GM19025 (cell line): ENCODE measurements around the gene DUSP15.
"Not testable (repeated sequence)": the region's sequence is repeated elsewhere in the genome, so short reads cannot be mapped to it uniquely, and the experiment has no call there.

Experiments
- ATAC-seq: cut with Tn5 transposase; IDR thresholded peaks from one replicate; pipeline ENCODE4 v1.9.1; 2021; ENCODE audit warnings: mild to moderate bottlenecking, low read depth, moderate library complexity; ENCODE audit not compliant: unreplicated experiment

Gene DUSP15, protein sequence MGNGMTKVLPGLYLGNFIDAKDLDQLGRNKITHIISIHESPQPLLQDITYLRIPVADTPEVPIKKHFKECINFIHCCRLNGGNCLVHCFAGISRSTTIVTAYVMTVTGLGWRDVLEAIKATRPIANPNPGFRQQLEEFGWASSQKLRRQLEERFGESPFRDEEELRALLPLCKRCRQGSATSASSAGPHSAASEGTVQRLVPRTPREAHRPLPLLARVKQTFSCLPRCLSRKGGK

DNA sequence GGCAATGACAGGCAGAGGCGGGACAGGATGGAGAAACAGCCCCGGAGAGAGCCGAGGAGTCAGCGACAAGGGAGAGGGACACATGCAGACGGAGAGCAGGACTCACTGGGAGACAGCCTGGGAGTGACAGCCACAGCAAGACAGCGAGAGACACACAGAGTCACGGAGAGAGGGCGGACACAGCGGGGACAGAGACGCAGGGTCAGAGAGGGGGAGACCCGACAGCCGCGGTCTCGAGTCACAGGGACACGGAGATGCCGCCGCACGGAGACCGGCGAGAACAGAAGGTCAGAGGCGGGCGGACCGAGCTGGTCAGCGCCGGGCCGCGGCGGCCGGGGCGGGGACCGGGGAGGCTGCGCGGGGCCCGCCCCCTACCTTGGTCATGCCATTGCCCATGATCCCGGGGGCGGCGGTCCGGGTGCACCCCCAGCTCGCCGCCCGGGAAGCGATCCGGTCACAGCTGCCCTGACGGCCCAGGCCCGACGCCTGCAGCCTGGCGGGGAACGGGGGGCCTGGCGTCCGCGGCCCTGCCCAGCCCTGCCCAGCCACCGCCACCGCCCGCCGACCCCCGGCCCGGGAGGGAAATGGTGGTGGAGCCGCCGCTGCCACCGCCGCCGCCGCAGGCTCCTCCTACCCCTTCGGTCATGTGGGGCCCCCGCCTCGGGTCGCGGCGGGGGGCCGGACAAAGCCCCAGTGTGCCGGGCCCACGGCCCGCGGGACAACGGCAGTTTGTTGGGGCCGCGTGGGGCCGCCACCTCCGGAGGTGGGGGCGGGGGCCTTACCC, at the start of gene DUSP15, which contains the start of gene TTLL9:
DUSP15 (minus strand) TSS at position 586 of the 784 bp plus-strand sequence; CDS start at position 396, 190 bp downstream.
TTLL9 (plus strand) TSS at position 693 of the 784 bp plus-strand sequence. CDS start 493 bp downstream, outside the sequence.
- no peak for ATAC-seq

DNA sequence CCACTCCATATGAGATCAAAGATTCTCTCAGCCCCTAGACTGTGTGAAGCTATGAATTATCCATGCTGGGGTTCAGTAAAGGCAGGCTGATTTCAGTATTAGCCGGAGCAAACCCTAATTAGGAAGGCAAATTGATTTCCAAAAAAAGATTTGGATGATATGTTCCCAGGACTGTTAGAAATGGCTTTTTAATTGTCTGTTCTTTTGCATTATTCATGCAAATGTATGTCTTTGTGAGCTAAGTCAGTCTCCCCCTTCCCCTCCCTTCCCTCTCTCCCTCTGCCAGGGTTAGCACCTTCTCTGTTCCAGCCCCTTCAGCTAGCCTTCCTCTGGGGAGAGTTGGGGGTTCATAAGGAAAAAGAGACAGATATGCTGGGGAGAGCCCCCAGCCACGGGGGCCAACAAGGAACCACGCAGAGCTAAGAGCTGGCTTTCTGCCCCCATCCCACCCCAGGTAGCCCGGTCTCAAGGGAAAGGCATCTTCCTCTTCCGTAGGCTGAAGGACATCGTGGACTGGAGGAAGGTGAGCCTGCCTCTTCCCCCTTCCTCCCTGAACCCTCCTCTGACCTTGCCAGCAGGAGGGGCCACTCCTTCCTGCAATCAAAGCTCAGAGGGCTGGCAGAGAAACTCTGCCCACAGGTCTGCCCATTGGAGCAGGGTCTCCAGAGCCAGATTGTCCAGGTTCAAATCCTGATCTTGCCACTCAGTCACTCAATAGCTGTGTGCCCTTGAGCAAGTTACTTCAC, 49.3 kb upstream of the DUSP15 start:
- no peak for ATAC-seq

- ATAC-seq: no peak
Measured at GRCh38 chr20:31918466-31919105, 48.3 kb upstream of the DUSP15 start.

DNA sequence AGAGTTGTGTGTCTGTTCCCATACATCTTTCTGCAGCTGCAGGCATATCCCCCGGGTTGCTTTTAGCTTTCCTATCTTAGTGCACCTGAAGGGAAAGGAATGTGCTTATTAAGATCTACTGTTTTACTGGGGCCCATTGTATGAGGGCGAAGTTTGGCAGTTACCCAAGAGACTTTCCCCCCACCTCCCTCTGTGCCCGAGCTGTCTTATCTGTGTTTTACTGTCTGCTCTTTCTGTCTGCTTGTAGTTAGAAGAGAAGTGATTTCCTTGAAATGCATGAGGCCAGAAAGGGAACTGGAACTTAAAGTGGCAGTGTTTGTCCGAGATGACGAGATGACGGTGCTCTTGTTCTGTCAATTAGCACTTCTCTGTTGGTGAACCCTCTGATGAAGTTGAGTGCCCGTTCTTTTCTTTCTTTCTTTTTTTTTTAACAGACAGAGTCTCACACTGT, 47.7 kb upstream of the DUSP15 start:
- not testable (repeated sequence) for ATAC-seq

DNA sequence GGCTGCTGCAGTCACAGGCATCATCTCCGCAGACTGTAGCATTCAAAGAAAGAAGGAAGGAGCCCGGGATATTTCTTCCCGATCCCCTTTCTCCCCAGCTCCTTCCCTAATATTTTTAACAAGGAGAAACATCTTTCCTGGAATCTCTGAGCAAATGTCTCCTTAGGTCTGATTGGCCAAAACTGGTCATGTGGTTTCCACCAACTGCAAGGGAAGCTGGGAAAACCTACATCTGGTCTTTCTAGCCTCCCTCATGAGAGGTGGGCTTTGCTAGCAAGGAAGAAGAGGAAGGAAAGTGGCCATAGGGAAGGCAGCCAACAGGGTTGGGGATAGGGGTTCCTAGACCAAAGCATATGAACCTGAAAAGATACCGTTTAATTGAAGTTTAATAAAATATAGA, 46.4 kb upstream of the DUSP15 start:
- ATAC-seq: no peak

GRCh38 chr20:31915491-31916280, 45.4 kb upstream of the DUSP15 start:
- ATAC-seq: no peak

DNA sequence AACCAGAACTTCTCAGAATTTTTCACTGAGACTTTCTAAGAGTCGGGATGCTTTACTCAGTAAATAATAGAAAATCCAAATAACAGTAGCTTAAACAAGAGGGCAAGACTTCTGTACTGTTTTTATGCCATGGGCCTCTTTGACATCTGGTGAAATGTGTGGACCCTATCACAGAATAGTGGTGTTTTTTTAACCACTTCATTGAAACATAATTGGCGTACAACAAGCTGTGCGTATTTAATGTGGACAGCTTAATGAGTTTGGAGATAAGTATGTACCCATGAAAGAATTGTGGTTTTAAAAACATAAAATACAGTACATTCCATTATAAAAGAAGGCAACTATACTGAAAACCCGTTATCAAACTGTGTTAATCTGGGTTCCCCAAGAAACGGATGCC, 43.8 kb upstream of the DUSP15 start:
- no peak for ATAC-seq

- no peak for ATAC-seq
Measured at GRCh38 chr20:31913431-31914157, 43.3 kb upstream of the DUSP15 start.

- no peak for ATAC-seq
Measured at GRCh38 chr20:31910071-31910803, 39.9 kb upstream of the DUSP15 start.

GRCh38 chr20:31909253-31910070, 39.1 kb upstream of the DUSP15 start:
- ATAC-seq: no peak

DNA sequence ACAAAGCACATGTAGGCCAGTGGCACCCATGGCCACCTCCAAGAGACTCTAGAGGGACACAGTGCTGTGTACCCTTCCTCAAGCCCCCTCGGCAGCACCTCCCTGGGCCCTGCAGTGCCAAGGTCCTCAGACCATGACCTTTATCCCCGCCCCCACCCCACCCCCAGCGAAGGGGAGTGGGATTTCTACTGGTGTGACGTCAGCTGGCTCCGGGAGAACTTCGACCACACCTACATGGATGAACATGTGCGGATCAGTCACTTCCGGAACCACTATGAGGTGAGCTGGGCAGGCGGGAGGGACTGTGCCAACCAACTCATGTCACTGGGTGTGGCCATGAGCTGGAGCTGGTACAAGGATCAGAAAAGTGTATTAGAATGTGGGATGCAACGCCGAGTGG, 38.1 kb upstream of the DUSP15 start:
- ATAC-seq: no peak

- ATAC-seq: no peak
Measured at GRCh38 chr20:31908016-31908415, 37.7 kb upstream of the DUSP15 start.

DNA sequence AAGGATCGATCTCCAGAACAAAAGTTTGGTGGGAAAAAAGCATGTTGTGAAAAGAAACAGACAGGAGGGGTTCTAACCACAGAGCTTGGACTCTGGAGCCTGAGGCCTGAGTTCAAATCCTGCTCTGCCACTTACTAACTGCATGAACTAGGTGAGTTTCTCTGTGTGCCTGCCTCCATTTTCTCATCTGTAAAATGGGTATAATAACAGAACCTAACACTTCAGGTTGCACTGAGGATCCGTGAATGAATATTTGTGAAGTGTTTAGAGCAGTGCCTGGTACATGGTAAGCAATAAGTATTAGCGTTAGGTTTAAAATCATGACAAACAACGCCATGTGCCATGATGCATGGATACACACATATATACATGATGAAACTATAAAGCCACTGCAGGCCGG, 36.7 kb upstream of the DUSP15 start:
- ATAC-seq: no peak

DNA sequence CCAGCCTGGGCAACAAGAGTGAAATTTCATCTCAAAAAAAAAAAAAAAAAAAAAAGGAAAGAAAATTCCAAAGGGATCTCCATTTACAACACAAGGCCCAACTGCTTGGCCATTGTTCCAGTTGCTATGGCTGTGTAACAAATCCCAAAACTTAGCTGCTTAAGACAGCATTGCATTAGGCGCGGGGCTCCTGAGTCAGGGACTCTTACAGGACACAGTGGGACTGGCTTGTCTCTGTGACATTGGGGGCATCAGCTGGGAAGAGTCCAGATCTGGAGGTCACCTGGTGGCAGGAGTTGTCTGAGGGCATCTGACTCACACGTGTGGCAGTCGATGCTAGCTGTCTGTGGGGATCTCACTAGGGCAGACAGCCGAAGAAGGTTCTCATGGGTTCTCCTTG, 35.7 kb upstream of the DUSP15 start:
- no peak for ATAC-seq

DNA sequence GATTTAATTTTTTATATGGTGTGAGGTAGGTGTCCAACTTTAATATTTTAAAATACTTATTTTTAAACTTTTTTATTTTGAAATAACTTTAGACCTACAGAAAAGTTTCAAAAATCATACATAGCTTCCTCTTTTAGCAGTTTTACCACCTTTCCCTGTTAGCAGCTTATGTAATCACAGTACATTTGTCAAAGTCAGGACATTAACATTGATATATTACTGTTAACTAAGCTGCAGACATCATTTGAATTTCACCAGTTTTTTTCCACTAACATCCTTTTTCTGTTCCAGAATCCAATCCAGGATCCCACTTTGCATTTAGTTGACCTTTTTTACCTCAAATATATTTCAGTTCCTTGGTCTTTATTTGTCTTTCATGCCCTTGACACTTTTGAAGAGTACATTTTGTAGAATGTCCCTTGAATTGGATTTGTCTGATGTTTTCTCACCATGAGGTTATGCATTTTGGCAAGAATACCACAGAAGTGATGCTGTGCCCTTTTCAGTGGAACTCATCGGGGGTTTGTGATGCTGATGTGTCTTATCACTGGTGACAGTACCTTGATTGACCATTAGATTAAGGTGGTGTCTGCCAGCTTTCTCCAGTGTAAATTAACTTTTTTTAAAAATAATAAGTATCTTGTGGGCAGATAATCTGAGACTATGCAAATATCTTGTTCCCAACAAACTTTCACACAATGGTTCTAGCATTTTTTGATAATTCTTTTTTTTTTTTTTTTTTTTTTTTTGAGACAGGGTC, 33.5 kb upstream of the DUSP15 start:
- no peak for ATAC-seq

DNA sequence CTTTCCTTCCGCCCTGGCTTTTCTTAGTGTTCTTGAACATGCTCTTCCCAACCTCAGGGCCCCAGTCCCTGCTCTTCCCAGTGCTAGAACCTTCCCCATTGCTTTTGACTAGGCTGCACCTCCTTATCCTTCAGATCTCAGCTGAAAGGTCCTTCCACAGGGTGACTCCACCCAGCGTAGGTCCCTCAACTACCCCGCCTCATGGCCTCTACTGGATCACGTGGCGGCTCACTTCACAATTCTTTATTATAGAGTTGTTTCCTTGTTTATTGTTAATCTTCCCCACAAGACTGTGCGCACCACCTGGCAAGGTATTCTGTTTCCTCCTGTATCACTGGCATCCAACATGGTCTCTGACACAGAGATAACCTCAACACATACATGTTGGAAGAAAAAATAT, 31.3 kb upstream of the DUSP15 start:
- no peak for ATAC-seq

GRCh38 chr20:31897541-31897940, 27.2 kb upstream of the DUSP15 start:
- no peak for ATAC-seq
